ENCODE measurements around the gene CA5A. TPM values are rescaled to one million over a fixed set of nuclear protein-coding genes. Genes with fewer than 3 reads are reported as not detected.

Gene CA5A
- total and polyA plus RNA-seq, 2 of the 13 experiments (the other 11 are each of a cell fraction or from before 2014, with no cell fraction given) = 66.8 to 106 TPM

DNA sequence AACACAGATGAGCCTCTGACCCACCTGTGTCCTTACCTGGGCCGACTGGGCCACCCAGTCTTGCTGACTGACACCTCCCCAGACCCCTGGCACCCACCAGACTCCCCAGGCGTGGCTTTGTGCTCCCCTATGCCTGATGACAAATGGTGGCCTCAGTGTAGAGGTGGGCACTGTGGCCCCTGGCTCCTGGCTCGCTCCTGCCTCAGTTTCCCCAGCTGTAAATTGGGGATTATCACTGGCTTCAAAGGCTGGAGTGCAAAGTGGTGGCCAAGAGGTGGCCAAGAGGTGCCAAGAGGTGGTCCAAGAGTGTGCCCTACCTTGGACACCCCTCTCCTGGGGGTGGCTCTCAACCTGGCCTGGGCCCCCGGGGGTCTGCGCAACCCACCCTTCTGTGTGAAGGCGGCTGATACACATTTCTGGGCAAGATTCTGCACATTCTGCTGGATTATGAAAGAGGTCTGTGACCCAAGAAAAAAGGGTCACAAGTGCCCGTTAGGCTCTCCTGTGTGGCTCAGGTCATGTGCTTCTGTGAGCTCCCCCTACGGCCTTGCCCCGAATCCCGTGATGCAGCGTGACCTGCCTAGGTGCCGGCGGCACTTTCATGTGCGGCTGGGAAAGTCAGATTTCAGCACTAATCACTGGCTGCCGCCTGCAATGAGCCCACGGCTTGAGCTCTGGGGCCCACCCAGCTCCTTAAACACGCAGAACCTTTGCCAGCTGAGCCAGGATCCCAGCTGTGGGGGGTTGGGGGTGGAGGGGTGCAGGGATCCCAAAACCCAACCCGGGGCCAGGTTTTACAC, 74.8 kb downstream of the CA5A start (continued):
- TF ChIP-seq, protein P1, sequence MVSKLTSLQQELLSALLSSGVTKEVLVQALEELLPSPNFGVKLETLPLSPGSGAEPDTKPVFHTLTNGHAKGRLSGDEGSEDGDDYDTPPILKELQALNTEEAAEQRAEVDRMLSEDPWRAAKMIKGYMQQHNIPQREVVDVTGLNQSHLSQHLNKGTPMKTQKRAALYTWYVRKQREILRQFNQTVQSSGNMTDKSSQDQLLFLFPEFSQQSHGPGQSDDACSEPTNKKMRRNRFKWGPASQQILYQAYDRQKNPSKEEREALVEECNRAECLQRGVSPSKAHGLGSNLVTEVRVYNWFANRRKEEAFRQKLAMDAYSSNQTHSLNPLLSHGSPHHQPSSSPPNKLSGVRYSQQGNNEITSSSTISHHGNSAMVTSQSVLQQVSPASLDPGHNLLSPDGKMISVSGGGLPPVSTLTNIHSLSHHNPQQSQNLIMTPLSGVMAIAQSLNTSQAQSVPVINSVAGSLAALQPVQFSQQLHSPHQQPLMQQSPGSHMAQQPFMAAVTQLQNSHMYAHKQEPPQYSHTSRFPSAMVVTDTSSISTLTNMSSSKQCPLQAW (CRISPR knock-in tag; IDR thresholded peaks at IDR 0.05) = 0 out of 2 replicates have a peak, but pooled peaks have one; percentile 15
- TF ChIP-seq TARDBP (CRISPR knock-in tag; IDR thresholded peaks at IDR 0.05) = 0 out of 2 replicates have a peak, but pooled peaks have one; percentile 29
- TF ChIP-seq, protein P2, sequence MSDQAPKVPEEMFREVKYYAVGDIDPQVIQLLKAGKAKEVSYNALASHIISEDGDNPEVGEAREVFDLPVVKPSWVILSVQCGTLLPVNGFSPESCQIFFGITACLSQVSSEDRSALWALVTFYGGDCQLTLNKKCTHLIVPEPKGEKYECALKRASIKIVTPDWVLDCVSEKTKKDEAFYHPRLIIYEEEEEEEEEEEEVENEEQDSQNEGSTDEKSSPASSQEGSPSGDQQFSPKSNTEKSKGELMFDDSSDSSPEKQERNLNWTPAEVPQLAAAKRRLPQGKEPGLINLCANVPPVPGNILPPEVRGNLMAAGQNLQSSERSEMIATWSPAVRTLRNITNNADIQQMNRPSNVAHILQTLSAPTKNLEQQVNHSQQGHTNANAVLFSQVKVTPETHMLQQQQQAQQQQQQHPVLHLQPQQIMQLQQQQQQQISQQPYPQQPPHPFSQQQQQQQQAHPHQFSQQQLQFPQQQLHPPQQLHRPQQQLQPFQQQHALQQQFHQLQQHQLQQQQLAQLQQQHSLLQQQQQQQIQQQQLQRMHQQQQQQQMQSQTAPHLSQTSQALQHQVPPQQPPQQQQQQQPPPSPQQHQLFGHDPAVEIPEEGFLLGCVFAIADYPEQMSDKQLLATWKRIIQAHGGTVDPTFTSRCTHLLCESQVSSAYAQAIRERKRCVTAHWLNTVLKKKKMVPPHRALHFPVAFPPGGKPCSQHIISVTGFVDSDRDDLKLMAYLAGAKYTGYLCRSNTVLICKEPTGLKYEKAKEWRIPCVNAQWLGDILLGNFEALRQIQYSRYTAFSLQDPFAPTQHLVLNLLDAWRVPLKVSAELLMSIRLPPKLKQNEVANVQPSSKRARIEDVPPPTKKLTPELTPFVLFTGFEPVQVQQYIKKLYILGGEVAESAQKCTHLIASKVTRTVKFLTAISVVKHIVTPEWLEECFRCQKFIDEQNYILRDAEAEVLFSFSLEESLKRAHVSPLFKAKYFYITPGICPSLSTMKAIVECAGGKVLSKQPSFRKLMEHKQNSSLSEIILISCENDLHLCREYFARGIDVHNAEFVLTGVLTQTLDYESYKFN (CRISPR knock-in tag; conservative IDR thresholded peaks at IDR 0.05) = peak; percentile 71
- TF ChIP-seq ETV5 (CRISPR knock-in tag; IDR thresholded peaks at IDR 0.05; ENCODE audit: borderline replicate concordance) = peak; percentile 10; the same call in 1 of the 2 replicates
